Vagina (tissue), 2 donors: ENCODE data around the gene XPO5. TPM values are rescaled to one million over a fixed set of nuclear protein-coding genes. Genes with fewer than 3 reads are reported as not detected.
"Not testable (repeated sequence)": the region's sequence is repeated elsewhere in the genome, so short reads cannot be mapped to it uniquely, and the experiment has no call there.

Experiments used
- DNase-seq, 2 donors: peaks; one replicate each; pipeline ENCODE4 v3.0.0-alpha.2; 2017; ENCODE audit errors: extremely low spot score in 2 of 2
- H3K27ac ChIP-seq: fragments of 200-600 bp; sonication (generic); one replicate; pipeline ENCODE4 v1.5.1; 2019
- H3K27me3 ChIP-seq: fragments of 200-600 bp; sonication (generic); one replicate; pipeline ENCODE4 v1.5.1; 2019
- H3K36me3 ChIP-seq, 2 donors: fragments of 200-600 bp; sonication (generic); one replicate each; pipeline ENCODE4 v1.5.1; 2017 to 2019
- H3K4me1 ChIP-seq: fragments of 200-600 bp; sonication (generic); one replicate; pipeline ENCODE4 v1.5.1; 2019
- H3K4me3 ChIP-seq, 2 donors: fragments of 200-600 bp; sonication (generic); 1 replicate in 1 of 2; 2 replicates in 1 of 2; pipeline ENCODE4 v1.5.1; 2016 to 2019
- H3K9me3 ChIP-seq: fragments of 200-600 bp; sonication (generic); one replicate; pipeline ENCODE4 v1.5.1; 2019
- POLR2A ChIP-seq, 2 donors: fragments of 450-650 bp; IDR thresholded peaks; one replicate each; pipeline ENCODE4 v1.6.1; 2017; ENCODE audit warnings: antibody characterized with exemption in 2 of 2, mild to moderate bottlenecking in 2 of 2, moderate library complexity in 2 of 2
- POLR2AphosphoS5 ChIP-seq, 2 donors: sonication (generic); formaldehyde crosslinking; IDR thresholded peaks; one replicate each; pipeline ENCODE4 v1.9.0; 2017; ENCODE audit warnings: antibody characterized with exemption in 2 of 2, mild to moderate bottlenecking in 2 of 2, low read depth in 1 of 2; ENCODE audit not compliant: insufficient read depth in 1 of 2
- intact Hi-C: fragments of 100-400 bp; cut with DNase I; formaldehyde crosslinking; loops from one replicate; pipeline ENCODE4 v1.15.1; 2023
- total RNA-seq: library from RNA; depleted of rRNA; stranded (reverse); fragments of >200 nt; gene quantifications from one replicate; pipeline ENCODE4 v1.2.3, GENCODE V29; 2016
- TF ChIP-seq, protein P1 (sequence below), 3 experiments: fragments of 450-650 bp in 2 of 3; fragments of 200-600 bp in 1 of 3; sonication (generic) in 1 of 3; IDR thresholded peaks; one replicate each; pipeline ENCODE4 v1.5.1; 2017 to 2019; ENCODE audit warnings: antibody characterized with exemption in 3 of 3, mild to moderate bottlenecking in 2 of 3, moderate library complexity in 2 of 3

XPO5 gene
- total RNA-seq, 1 donor from 2014 or later = 24.3 TPM

GRCh38 chr6:43544461-43544860, 31.4 kb downstream of the XPO5 start:
- no peak for TF ChIP-seq POLR2A (IDR thresholded peaks at IDR 0.05)
- TF ChIP-seq POLR2AphosphoS5 (IDR thresholded peaks at IDR 0.05; ENCODE audit: insufficient read depth in 1 of 2, low read depth in 1 of 2) = no peak
- TF ChIP-seq, protein P1, sequence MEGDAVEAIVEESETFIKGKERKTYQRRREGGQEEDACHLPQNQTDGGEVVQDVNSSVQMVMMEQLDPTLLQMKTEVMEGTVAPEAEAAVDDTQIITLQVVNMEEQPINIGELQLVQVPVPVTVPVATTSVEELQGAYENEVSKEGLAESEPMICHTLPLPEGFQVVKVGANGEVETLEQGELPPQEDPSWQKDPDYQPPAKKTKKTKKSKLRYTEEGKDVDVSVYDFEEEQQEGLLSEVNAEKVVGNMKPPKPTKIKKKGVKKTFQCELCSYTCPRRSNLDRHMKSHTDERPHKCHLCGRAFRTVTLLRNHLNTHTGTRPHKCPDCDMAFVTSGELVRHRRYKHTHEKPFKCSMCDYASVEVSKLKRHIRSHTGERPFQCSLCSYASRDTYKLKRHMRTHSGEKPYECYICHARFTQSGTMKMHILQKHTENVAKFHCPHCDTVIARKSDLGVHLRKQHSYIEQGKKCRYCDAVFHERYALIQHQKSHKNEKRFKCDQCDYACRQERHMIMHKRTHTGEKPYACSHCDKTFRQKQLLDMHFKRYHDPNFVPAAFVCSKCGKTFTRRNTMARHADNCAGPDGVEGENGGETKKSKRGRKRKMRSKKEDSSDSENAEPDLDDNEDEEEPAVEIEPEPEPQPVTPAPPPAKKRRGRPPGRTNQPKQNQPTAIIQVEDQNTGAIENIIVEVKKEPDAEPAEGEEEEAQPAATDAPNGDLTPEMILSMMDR (IDR thresholded peaks at IDR 0.05) = no peak
- H3K27ac ChIP-seq = no peak overlapping the region
- H3K4me3 ChIP-seq = no peak overlapping the region
- no peaks in the 10 kb centered on the region for H3K4me1 ChIP-seq
- peaks cover 0 to 58% of the 10 kb centered on the region in 2 donors for H3K36me3 ChIP-seq
- H3K27me3 ChIP-seq = no peaks in the 10 kb centered on the region
- no peaks in the 10 kb centered on the region for H3K9me3 ChIP-seq
- intact Hi-C loops = no loop called here
- no peak for DNase-seq

- DNase-seq = no peak
- no peak overlapping the region for H3K4me3 ChIP-seq
- intact Hi-C loops = no loop called here
- H3K36me3 ChIP-seq = peaks cover 0 to 44% of the 10 kb centered on the region in 2 donors
- no peaks in the 10 kb centered on the region for H3K9me3 ChIP-seq
- no peaks in the 10 kb centered on the region for H3K4me1 ChIP-seq
- H3K27me3 ChIP-seq = no peaks in the 10 kb centered on the region
- TF ChIP-seq POLR2A (IDR thresholded peaks at IDR 0.05) (no peak), POLR2AphosphoS5 (IDR thresholded peaks at IDR 0.05; ENCODE audit: insufficient read depth in 1 of 2, low read depth in 1 of 2) (no peak)
- TF ChIP-seq, protein P1 (IDR thresholded peaks at IDR 0.05) = no peak
- no peak overlapping the region for H3K27ac ChIP-seq
Measured at GRCh38 chr6:43541774-43542471, 33.9 kb downstream of the XPO5 start.

DNA sequence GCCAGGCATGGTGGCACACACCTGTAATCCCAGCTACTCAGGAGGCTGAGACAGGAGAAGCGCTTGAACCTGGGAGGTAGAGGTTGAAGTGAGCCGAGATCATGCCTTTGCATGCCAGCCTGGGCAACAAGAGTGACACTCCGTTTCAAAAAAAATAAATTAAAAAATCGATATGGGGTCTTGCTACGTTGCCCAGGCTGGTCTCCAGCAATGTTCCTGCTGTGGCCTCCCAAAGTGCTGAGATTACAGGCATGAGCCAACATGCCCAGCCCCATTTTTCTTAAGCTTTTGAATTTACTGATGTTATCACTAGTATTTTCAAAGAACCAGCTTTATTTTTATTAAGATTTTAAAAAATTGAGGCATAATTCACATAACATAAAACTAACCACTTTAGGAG, 35.3 kb downstream of the XPO5 start:
- no peaks in the 10 kb centered on the region for H3K27me3 ChIP-seq
- no peaks in the 10 kb centered on the region for H3K4me1 ChIP-seq
- H3K36me3 ChIP-seq = peaks cover 0 to 30% of the 10 kb centered on the region in 2 donors
- intact Hi-C loops = no loop called here
- no peak overlapping the region for H3K4me3 ChIP-seq
- H3K27ac ChIP-seq = no peak overlapping the region
- H3K9me3 ChIP-seq = no peaks in the 10 kb centered on the region
- TF ChIP-seq POLR2AphosphoS5 (IDR thresholded peaks at IDR 0.05; ENCODE audit: insufficient read depth in 1 of 2, low read depth in 1 of 2) (no peak), POLR2A (IDR thresholded peaks at IDR 0.05) (no peak)
- TF ChIP-seq, protein P1 (IDR thresholded peaks at IDR 0.05) = no peak
- no peak for DNase-seq

DNA sequence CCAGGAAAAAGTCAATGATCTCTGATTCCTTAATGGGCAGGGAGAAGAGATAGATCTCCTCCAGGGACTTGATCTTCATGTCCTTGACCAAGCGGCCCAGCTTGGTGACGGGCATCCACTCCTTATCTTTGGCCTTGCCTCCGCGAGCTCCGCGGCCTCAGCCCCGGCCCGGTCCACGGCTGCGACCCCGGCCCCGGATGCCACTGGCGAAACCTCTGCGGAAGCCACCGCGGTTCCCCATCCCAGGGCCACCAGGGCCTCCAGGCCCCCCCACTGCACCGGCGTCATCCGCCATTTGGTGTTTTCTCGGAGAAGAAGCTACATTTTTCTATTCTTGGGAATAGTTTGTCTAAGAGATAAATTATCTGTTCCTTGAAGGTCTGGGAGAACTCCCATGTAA, 36.4 kb downstream of the XPO5 start:
- H3K27me3 ChIP-seq, H3K4me3 ChIP-seq, H3K4me1 ChIP-seq, H3K27ac ChIP-seq, intact Hi-C loops, DNase-seq, H3K9me3 ChIP-seq: not testable (repeated sequence)
- peaks cover 0 to 23% of the 10 kb centered on the region in 2 donors for H3K36me3 ChIP-seq

- H3K27me3 ChIP-seq, H3K4me1 ChIP-seq, H3K27ac ChIP-seq, H3K9me3 ChIP-seq, intact Hi-C loops, DNase-seq, H3K4me3 ChIP-seq: not testable (repeated sequence)
- H3K36me3 ChIP-seq = peaks cover 0 to 20% of the 10 kb centered on the region in 2 donors
Measured at GRCh38 chr6:43538986-43539385, 36.9 kb downstream of the XPO5 start.

GRCh38 chr6:43532201-43532600, 43.6 kb downstream of the XPO5 start:
- Histone ChIP-seq H3K36me3 (peaks cover 0 to 42% of the 10 kb centered on the region in 2 donors), H3K4me3 (no peak overlapping the region)

More at GRCh38 chr6:43532201-43532600, 43.6 kb downstream of the XPO5 start:
- Histone ChIP-seq H3K9me3 (no peaks in the 10 kb centered on the region), H3K27ac (no peak overlapping the region), H3K27me3 (no peaks in the 10 kb centered on the region), H3K4me1 (no peaks in the 10 kb centered on the region)
- TF ChIP-seq POLR2A (IDR thresholded peaks at IDR 0.05) (no peak), POLR2AphosphoS5 (IDR thresholded peaks at IDR 0.05; ENCODE audit: insufficient read depth in 1 of 2, low read depth in 1 of 2) (no peak)
- TF ChIP-seq, protein P1 (IDR thresholded peaks at IDR 0.05) = no peak
- no peak for DNase-seq
- intact Hi-C loops = no loop called here
